Astrocyte of the spinal cord (primary cell): Measurements from ENCODE around the gene HOXB3.

Source experiments
- DNase-seq: peaks from one replicate; pipeline ENCODE4 v3.0.0; 2011; ENCODE audit warnings: low read depth, low spot score
- H3K4me3 ChIP-seq: 2 replicates; pipeline ENCODE4 v1.5.1; 2011; ENCODE audit warnings: low read depth, mild to moderate bottlenecking, low read length, moderate library complexity
- CTCF ChIP-seq: IDR thresholded peaks from 2 replicates; pipeline ENCODE4 v1.5.1; 2012; ENCODE audit warnings: low read depth, mild to moderate bottlenecking, low read length, inconsistent platforms
- in situ Hi-C: cut with HindIII; loops from 2 replicates; pipeline ENCODE4 v1.10.0; 2017; ENCODE audit warnings: low sequenced_read_pairs

Gene HOXB3

GRCh38 chr17:48629411-48629759, 39.3 kb upstream of the HOXB3 start:
- H3K4me3 ChIP-seq = no peak overlapping the region
- in situ Hi-C loops = no loop called here
- no peak for DNase-seq
- no peak for TF ChIP-seq CTCF

- in situ Hi-C loops = no loop called here
- DNase-seq = no peak
- TF ChIP-seq CTCF = no peak
- H3K4me3 ChIP-seq = no peak overlapping the region
Measured at GRCh38 chr17:48628649-48629410, 38.8 kb upstream of the HOXB3 start.

- no peak overlapping the region for H3K4me3 ChIP-seq
- in situ Hi-C loops = no loop called here
- no peak for DNase-seq
- no peak for TF ChIP-seq CTCF
Measured at GRCh38 chr17:48627623-48628521, 37.8 kb upstream of the HOXB3 start.

DNA sequence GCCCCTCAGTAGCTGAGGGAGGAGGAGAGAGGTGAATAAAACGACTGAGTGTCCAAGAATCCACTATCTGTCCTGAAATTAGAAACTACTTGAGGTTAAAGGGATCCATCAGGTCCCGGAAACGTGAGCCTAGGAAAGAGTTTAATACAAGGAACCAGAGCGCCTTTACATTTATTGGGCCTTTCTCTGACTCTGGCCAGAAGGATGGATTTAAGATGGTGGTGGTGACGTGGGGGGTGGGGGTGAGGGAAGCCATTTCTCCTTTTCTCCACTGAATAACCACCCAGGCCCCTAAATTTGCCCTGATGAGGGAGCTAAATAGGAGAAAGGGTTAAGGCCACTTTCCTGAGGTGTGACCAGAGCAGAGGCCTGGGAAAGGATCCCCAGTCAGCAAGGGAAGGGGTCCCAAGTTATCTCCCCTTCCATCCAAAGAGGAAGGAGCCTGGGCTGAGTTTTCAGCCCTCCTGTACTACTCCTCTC, 37.1 kb upstream of the HOXB3 start:
- no peak for DNase-seq
- no peak overlapping the region for H3K4me3 ChIP-seq
- TF ChIP-seq CTCF = no peak
- in situ Hi-C loops = no loop called here

- TF ChIP-seq CTCF = no peak
- in situ Hi-C loops = no loop called here
- DNase-seq = peak; percentile 96
- H3K4me3 ChIP-seq = peak within 1 kb of the TSS; percentile 74
Measured at GRCh38 chr17:48626245-48627117, 36.4 kb upstream of the HOXB3 start, which contains the start of gene HOXB9. HOXB9 (minus strand) TSS chr17:48626358; CDS start chr17:48626269, 89 bp downstream.
